ENCODE measurements around the gene OCLN. TPM values are rescaled to one million over a fixed set of nuclear protein-coding genes. Genes with fewer than 3 reads are reported as not detected.
"Not testable (repeated sequence)": the region's sequence is repeated elsewhere in the genome, so short reads cannot be mapped to it uniquely, and the experiment has no call there.

The OCLN gene
- total and polyA plus RNA-seq, 2 donors = 3.4 to 7.4 TPM

DNA sequence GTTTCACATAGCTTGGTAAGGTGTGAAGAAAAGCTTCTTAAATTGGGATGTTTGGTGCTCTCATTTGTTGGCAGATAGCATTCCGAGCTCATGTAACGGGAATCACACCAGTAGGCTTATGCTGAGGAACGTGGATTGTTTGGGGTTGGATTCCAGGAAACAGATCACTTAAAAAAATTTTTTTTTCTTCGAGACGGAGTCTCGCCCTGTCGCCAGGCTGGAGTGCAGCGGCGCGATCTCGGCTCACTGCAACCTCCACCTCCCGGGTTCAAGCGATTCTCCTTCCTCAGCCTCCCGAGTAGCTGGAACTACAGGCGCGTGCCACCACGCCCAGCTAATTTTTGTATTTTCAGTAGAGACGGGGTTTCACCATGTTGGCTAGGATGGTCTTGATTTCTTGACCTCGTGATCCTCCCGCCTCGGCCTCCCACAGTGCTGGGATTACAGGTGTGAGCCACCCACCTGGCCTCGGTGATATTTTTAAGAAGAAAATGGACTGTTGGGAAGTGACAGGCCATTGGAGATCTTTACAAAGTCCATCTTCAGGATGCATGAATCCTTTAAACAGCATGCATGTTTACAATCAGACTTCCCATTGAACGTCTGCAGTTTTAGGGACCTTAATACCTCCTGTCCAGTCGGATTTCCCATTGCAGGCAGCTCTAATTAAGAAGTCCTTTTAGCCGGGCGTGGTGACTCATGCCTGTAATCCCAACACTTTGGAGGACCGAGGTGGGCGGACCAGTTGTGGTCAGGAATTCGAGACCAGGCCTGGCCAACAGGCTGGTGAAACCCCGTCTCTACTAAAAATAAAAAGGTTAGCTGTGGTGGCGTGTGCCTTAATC lies 68.2 kb downstream of the OCLN start:
- peak overlapping the region; percentile 23 to 29 for H3K4me3 ChIP-seq (ENCODE audit: low read length in 2 of 2)
- H3K27ac ChIP-seq (ENCODE audit: low read depth in 1 of 2, low read length in 1 of 2); H3K36me3 ChIP-seq (ENCODE audit: control insufficient read depth in 2 of 2, insufficient read depth in 2 of 2, low read length in 1 of 2); H3K27me3 ChIP-seq (ENCODE audit: control insufficient read depth in 2 of 2, insufficient read depth in 1 of 2, low read length in 1 of 2); H3K9me3 ChIP-seq (ENCODE audit: control insufficient read depth in 2 of 2, insufficient read depth in 1 of 2, low read length in 1 of 2); H3K4me1 ChIP-seq (ENCODE audit: control insufficient read depth in 2 of 2, insufficient read depth in 2 of 2, low read length in 2 of 2); DNase-seq (ENCODE audit: low read depth in 6 of 9, low spot score in 9 of 9): not testable (repeated sequence)
- 49% methylated on average over 24 of the region's 31 CpGs for WGBS

DNA sequence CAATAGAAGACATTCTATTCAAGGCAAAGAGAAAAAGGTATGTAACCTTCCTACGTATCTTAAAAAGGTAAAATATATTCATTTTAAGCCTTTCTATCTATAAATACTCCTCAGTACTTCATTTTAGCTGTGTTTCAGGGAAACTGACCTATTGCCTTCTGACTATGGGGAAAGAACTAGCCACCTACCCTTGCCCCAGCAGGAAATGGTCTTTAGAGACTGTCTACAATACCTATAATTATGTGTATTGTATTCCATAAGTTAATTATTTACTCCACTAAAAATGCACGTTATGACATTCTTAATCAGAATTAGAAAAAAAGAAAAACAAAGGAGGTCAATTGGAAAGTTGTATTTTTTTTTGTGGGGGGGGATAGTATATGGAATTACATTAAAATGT lies 73.6 kb downstream of the OCLN start:
- not testable (repeated sequence) for H3K4me3 ChIP-seq (ENCODE audit: low read length in 2 of 2); H3K27me3 ChIP-seq (ENCODE audit: control insufficient read depth in 2 of 2, insufficient read depth in 1 of 2, low read length in 1 of 2); DNase-seq (ENCODE audit: low read depth in 6 of 9, low spot score in 9 of 9); H3K27ac ChIP-seq (ENCODE audit: low read depth in 1 of 2, low read length in 1 of 2); H3K9me3 ChIP-seq (ENCODE audit: control insufficient read depth in 2 of 2, insufficient read depth in 1 of 2, low read length in 1 of 2); H3K36me3 ChIP-seq (ENCODE audit: control insufficient read depth in 2 of 2, insufficient read depth in 2 of 2, low read length in 1 of 2); H3K4me1 ChIP-seq (ENCODE audit: control insufficient read depth in 2 of 2, insufficient read depth in 2 of 2, low read length in 2 of 2)
- WGBS = 98% methylated on average over 2 of the region's 2 CpGs

DNA sequence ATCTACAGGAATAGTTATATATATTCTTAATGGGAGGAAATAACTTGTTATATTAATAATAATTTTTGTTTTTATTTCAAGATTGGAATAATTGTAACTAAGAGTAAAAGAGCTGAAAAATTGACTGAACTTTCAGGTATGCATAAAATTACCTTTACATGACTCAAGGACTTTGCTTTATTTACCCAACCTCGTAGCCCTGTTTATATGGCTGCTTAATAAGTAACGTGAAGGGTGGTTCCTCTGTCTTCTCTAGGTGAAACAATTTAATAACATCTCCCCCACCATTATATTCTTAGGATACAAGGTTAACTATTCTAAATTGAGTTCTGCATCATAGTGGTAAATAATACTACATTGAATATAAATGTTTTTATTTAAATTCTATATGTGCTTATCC lies 75.5 kb downstream of the OCLN start:
- no CpG with 5 or more reads among the region's 2 CpGs for whole genome bisulfite sequencing
- H3K4me3 ChIP-seq (ENCODE audit: low read length in 2 of 2); H3K9me3 ChIP-seq (ENCODE audit: control insufficient read depth in 2 of 2, insufficient read depth in 1 of 2, low read length in 1 of 2); DNase-seq (ENCODE audit: low read depth in 6 of 9, low spot score in 9 of 9); H3K36me3 ChIP-seq (ENCODE audit: control insufficient read depth in 2 of 2, insufficient read depth in 2 of 2, low read length in 1 of 2); H3K27me3 ChIP-seq (ENCODE audit: control insufficient read depth in 2 of 2, insufficient read depth in 1 of 2, low read length in 1 of 2); H3K27ac ChIP-seq (ENCODE audit: low read depth in 1 of 2, low read length in 1 of 2); H3K4me1 ChIP-seq (ENCODE audit: control insufficient read depth in 2 of 2, insufficient read depth in 2 of 2, low read length in 2 of 2): not testable (repeated sequence)

DNA sequence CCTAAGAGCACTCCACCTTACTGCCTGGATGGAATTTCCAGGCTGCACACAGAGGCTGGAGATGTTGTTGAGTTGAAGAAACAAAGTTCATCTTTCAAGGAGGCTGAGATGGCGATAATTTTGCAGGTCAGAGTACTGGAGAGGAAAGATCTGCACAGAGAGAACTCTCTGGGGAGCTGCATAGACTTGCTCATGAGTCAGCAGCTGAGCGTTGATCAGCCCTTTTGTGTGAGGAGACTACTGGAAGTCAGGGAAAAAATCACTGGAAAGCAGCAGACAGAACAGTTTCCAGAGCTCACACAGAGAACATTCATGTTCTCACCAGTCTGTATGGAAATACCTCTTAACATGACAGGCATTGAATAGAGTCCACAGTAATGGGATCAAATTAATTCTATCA lies 90.8 kb downstream of the OCLN start:
- not testable (repeated sequence) for H3K4me3 ChIP-seq (ENCODE audit: low read length in 2 of 2); H3K4me1 ChIP-seq (ENCODE audit: control insufficient read depth in 2 of 2, insufficient read depth in 2 of 2, low read length in 2 of 2); DNase-seq (ENCODE audit: low read depth in 6 of 9, low spot score in 9 of 9); H3K27ac ChIP-seq (ENCODE audit: low read depth in 1 of 2, low read length in 1 of 2); H3K36me3 ChIP-seq (ENCODE audit: control insufficient read depth in 2 of 2, insufficient read depth in 2 of 2, low read length in 1 of 2); H3K9me3 ChIP-seq (ENCODE audit: control insufficient read depth in 2 of 2, insufficient read depth in 1 of 2, low read length in 1 of 2); H3K27me3 ChIP-seq (ENCODE audit: control insufficient read depth in 2 of 2, insufficient read depth in 1 of 2, low read length in 1 of 2)
- no CpG with 5 or more reads among the region's 2 CpGs for WGBS

DNA sequence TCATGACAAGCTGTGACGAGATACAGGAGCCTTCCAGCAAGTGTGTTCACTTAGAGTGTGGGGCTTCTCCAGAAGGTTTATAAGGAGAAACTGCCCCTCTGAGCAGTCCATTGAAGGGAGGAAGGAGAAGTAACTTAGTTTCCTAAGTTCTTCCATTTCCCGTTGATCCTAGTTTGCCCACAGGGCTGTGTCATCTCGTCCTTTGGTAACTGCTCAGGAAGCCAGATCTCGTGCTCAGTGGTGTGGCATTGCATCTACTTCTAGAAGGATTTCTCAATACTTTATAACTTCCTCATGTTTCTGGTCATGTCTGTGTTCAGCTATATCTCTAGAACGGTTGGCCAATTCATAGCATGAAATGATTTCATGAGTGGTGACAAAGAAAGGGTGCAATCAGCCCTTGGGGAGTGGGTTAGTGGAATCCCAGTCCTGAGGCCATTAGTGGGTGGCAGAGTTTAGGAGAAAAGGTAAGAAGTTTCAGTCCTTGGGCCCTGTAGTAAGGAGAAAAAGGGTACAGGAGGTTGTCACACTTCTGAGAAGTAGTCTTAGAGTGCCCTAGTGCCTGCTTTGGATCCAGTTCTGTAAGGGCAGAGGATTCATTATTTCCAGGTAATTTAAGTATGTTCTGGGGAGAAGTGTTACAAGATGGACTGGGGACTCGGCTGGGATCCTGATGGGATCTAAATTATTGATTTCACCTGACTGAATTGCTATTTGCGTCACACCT lies 103.7 kb downstream of the OCLN start:
- not testable (repeated sequence) for DNase-seq (ENCODE audit: low read depth in 6 of 9, low spot score in 9 of 9); H3K9me3 ChIP-seq (ENCODE audit: control insufficient read depth in 2 of 2, insufficient read depth in 1 of 2, low read length in 1 of 2); H3K36me3 ChIP-seq (ENCODE audit: control insufficient read depth in 2 of 2, insufficient read depth in 2 of 2, low read length in 1 of 2); H3K27ac ChIP-seq (ENCODE audit: low read depth in 1 of 2, low read length in 1 of 2); H3K4me1 ChIP-seq (ENCODE audit: control insufficient read depth in 2 of 2, insufficient read depth in 2 of 2, low read length in 2 of 2); H3K27me3 ChIP-seq (ENCODE audit: control insufficient read depth in 2 of 2, insufficient read depth in 1 of 2, low read length in 1 of 2); H3K4me3 ChIP-seq (ENCODE audit: low read length in 2 of 2)
- WGBS = 87% methylated on average over 2 of the region's 7 CpGs

DNA sequence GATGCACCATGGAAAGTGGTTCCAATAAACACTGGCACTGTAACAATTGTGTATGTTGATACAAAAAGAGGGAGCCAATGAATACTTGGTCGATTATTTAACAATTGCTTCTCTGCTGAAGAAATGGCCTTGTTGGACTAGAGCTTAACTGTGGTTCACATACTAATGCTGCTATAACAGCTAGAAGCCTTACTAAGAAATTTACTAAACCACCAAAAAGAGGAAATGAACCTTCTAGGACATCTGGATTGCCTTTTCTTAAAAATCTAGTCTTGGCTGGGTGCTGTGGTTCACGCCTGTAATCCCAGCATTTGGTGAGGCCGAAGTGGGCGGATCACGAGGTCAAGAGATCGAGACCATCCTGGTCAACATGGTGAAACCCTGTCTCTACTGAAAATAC lies 109.4 kb downstream of the OCLN start:
- not testable (repeated sequence) for H3K36me3 ChIP-seq (ENCODE audit: control insufficient read depth in 2 of 2, insufficient read depth in 2 of 2, low read length in 1 of 2); H3K27ac ChIP-seq (ENCODE audit: low read depth in 1 of 2, low read length in 1 of 2); H3K4me3 ChIP-seq (ENCODE audit: low read length in 2 of 2); DNase-seq (ENCODE audit: low read depth in 6 of 9, low spot score in 9 of 9); H3K4me1 ChIP-seq (ENCODE audit: control insufficient read depth in 2 of 2, insufficient read depth in 2 of 2, low read length in 2 of 2); H3K9me3 ChIP-seq (ENCODE audit: control insufficient read depth in 2 of 2, insufficient read depth in 1 of 2, low read length in 1 of 2); H3K27me3 ChIP-seq (ENCODE audit: control insufficient read depth in 2 of 2, insufficient read depth in 1 of 2, low read length in 1 of 2)
- WGBS = no CpG with 5 or more reads among the region's 6 CpGs

DNA sequence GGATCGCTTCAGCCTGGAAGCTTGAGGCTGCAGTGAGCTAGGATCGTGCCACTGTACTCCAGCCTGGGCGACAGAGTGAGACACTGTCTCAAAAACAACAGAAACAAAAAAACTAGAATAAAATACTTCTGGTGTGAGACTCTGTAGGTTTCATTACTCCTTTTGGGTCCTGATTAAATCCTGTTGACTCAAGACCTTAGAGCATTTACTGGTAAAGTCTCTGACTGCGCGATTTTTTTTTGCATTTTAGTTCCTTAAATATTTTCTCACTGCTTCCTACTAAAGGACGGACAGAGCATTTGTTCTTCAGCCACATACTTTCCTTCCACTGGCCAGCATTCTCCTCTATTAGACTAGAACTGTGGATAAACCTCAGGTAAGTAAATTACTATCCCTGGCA lies 114.2 kb downstream of the OCLN start:
- H3K27ac ChIP-seq (ENCODE audit: low read depth in 1 of 2, low read length in 1 of 2); H3K9me3 ChIP-seq (ENCODE audit: control insufficient read depth in 2 of 2, insufficient read depth in 1 of 2, low read length in 1 of 2); H3K4me1 ChIP-seq (ENCODE audit: control insufficient read depth in 2 of 2, insufficient read depth in 2 of 2, low read length in 2 of 2); H3K36me3 ChIP-seq (ENCODE audit: control insufficient read depth in 2 of 2, insufficient read depth in 2 of 2, low read length in 1 of 2); H3K27me3 ChIP-seq (ENCODE audit: control insufficient read depth in 2 of 2, insufficient read depth in 1 of 2, low read length in 1 of 2); H3K4me3 ChIP-seq (ENCODE audit: low read length in 2 of 2); DNase-seq (ENCODE audit: low read depth in 6 of 9, low spot score in 9 of 9): not testable (repeated sequence)
- 80% methylated on average over 3 of the region's 6 CpGs for WGBS

Other genes with a start within 250 kb of the OCLN start
- gene CCDC125, start 160.0 kb upstream of the OCLN start, total RNA-seq = 4.9 TPM
- 7.8 TPM for gene CCDC125, start 160.0 kb upstream of the OCLN start, polyA plus RNA-seq
- 76.5 TPM for gene AK6, start 123.3 kb upstream of the OCLN start, total RNA-seq
- gene AK6, start 123.3 kb upstream of the OCLN start, polyA plus RNA-seq = 69.4 TPM
- gene TAF9, start 123.3 kb upstream of the OCLN start, total RNA-seq = 80.3 TPM
- gene TAF9, start 123.3 kb upstream of the OCLN start, polyA plus RNA-seq = 110 TPM
- gene RAD17, start 123.0 kb upstream of the OCLN start, total RNA-seq = 23.8 TPM
- 28.3 TPM for gene RAD17, start 123.0 kb upstream of the OCLN start, polyA plus RNA-seq
- 3.5 TPM for gene MARVELD2, start 77.7 kb upstream of the OCLN start, total RNA-seq
- 2.8 TPM for gene MARVELD2, start 77.7 kb upstream of the OCLN start, polyA plus RNA-seq
- 32.0 TPM for gene GTF2H2C, start 67.4 kb downstream of the OCLN start, total RNA-seq
- gene GTF2H2C, start 67.4 kb downstream of the OCLN start, polyA plus RNA-seq = 27.9 TPM